Endothelial cell of umbilical vein (primary cell): Measurements from ENCODE around the gene PLB1. TPM values are rescaled to one million over a fixed set of nuclear protein-coding genes. Genes with fewer than 3 reads are reported as not detected.

ENCODE experiments used
- BruUV-seq: library from RNA; stranded (reverse); fragments of 400-500 nt; replicated peaks from 2 replicates; lab custom pipeline; 2021; lab: Mats Ljungman, UMichigan
- CTCF ChIA-PET: fragments of 300-600, 350-600 bp; sonication (Branson Sonifier 250); formaldehyde crosslinking; loops from one replicate; lab custom pipeline; 2021; ENCODE audit warnings: antibody characterized with exemption, inconsistent platforms; lab: Charles Lee
- POLR2A ChIA-PET: fragments of 300-600, 350-600 bp; sonication (Branson Sonifier 250); formaldehyde crosslinking; loops from one replicate; lab custom pipeline; 2021; ENCODE audit warnings: antibody characterized with exemption, inconsistent platforms; lab: Charles Lee
- DNase-seq: peaks from one replicate; pipeline ENCODE4 v3.0.0-alpha.2; 2011; ENCODE audit warnings: low read depth, low spot score
- FAIRE-seq: peaks from 2 replicates; lab custom pipeline; 2011; peaks lifted over from hg19 to GRCh38; lab: Jason Lieb, UNC
- H2AFZ ChIP-seq: 2 replicates; pipeline ENCODE4 v1.6.0; 2012; ENCODE audit warnings: low read depth, low read length, control low read depth, inconsistent platforms
- H3K27ac ChIP-seq: 2 replicates; pipeline ENCODE4 v1.5.1; 2011; ENCODE audit warnings: low read depth, mild to moderate bottlenecking, control low read depth, low read length, moderate library complexity; ENCODE audit not compliant: insufficient read depth
- H3K27me3 ChIP-seq, 2 experiments: 2 replicates each; pipeline versions ENCODE4 v1.6.0 to v1.6.1; 2011; ENCODE audit warnings: low read length in 2 of 2, mixed read lengths in 1 of 2; ENCODE audit not compliant: control insufficient read depth in 2 of 2, insufficient read depth in 2 of 2
- H3K36me3 ChIP-seq, 2 experiments: 2 replicates in 1 of 2; 3 replicates in 1 of 2; pipeline ENCODE4 v1.5.1; 2011; ENCODE audit warnings: low read length in 2 of 2, mild to moderate bottlenecking in 1 of 2, moderate library complexity in 1 of 2; ENCODE audit not compliant: control insufficient read depth in 2 of 2, insufficient read depth in 2 of 2; ENCODE audit errors: extremely low read depth in 1 of 2
- H3K4me1 ChIP-seq: 3 replicates; pipeline ENCODE4 v1.5.1; 2011; ENCODE audit warnings: mild to moderate bottlenecking, low read length; ENCODE audit not compliant: control insufficient read depth, insufficient read depth; ENCODE audit errors: extremely low read depth
- H3K4me2 ChIP-seq: 2 replicates; pipeline ENCODE4 v1.6.1; 2011; ENCODE audit warnings: low read length, control low read depth, mixed read lengths; ENCODE audit not compliant: insufficient read depth
- H3K4me3 ChIP-seq, 3 experiments: fragments of 200-600 bp in 1 of 3; sonication (generic), shearing (Covaris generic) in 1 of 3; replicated peaks in 1 of 3; 2 replicates each; pipeline ENCODE4 v1.5.1; 2011 to 2016; ENCODE audit warnings: control low read depth in 3 of 3, low read length in 3 of 3, mild to moderate bottlenecking in 2 of 3, inconsistent platforms in 1 of 3, low read depth in 1 of 3, moderate library complexity in 1 of 3; ENCODE audit not compliant: insufficient read depth in 1 of 3
- H3K79me2 ChIP-seq: 2 replicates; pipeline ENCODE4 v1.6.0; 2012; ENCODE audit warnings: low read length, inconsistent platforms; ENCODE audit not compliant: control insufficient read depth, insufficient read depth
- H3K9ac ChIP-seq: replicated peaks from 2 replicates; pipeline ENCODE3; 2011; ENCODE audit warnings: low read length, control low read depth; ENCODE audit not compliant: insufficient read depth; ENCODE audit errors: extremely low read depth
- H3K9me1 ChIP-seq: replicated peaks from 3 replicates; pipeline ENCODE4 v1.6.0; 2011; ENCODE audit warnings: mild to moderate bottlenecking, low read length; ENCODE audit not compliant: control insufficient read depth, insufficient read depth; ENCODE audit errors: extremely low read depth
- H3K9me3 ChIP-seq: replicated peaks from 2 replicates; pipeline ENCODE4 v1.5.1; 2012; ENCODE audit warnings: low read length, inconsistent platforms; ENCODE audit not compliant: control insufficient read depth, insufficient read depth
- H4K20me1 ChIP-seq: replicated peaks from 2 replicates; pipeline ENCODE3; 2011; ENCODE audit warnings: mild to moderate bottlenecking, low read length; ENCODE audit not compliant: control insufficient read depth, insufficient read depth; ENCODE audit errors: extremely low read depth
- CTCF ChIP-seq, 2 donors: IDR thresholded peaks; 1 replicate in 1 of 2; 2 replicates in 1 of 2; pipeline ENCODE4 v1.5.1; 2011; ENCODE audit warnings: low read length in 2 of 2, mild to moderate bottlenecking in 2 of 2, moderate library complexity in 2 of 2, control low read depth in 1 of 2, inconsistent platforms in 1 of 2, low read depth in 1 of 2; ENCODE audit not compliant: insufficient read depth in 1 of 2; ENCODE audit errors: extremely low read depth in 1 of 2
- EZH2 ChIP-seq: IDR thresholded peaks from 2 replicates; pipeline ENCODE4 v1.6.1; 2012; ENCODE audit warnings: borderline replicate concordance, low read depth, mild to moderate bottlenecking, moderate library complexity, low read length, inconsistent platforms; ENCODE audit not compliant: severe bottlenecking
- FOS ChIP-seq: IDR thresholded peaks from 2 replicates; pipeline ENCODE4 v1.6.1; 2011; ENCODE audit warnings: mild to moderate bottlenecking, low read length, moderate library complexity, borderline replicate concordance; ENCODE audit not compliant: insufficient read depth
- GATA2 ChIP-seq: IDR thresholded peaks from 2 replicates; pipeline ENCODE4 v1.7.0; 2011; ENCODE audit warnings: low read depth, mild to moderate bottlenecking, moderate library complexity, mixed read lengths, low read length; ENCODE audit not compliant: insufficient read length, insufficient read depth
- JUN ChIP-seq: IDR thresholded peaks from 2 replicates; pipeline ENCODE4 v1.6.1; 2011; ENCODE audit warnings: borderline replicate concordance, low read depth; ENCODE audit not compliant: insufficient read length, insufficient read depth
- MAX ChIP-seq: IDR thresholded peaks from 2 replicates; pipeline ENCODE4 v1.6.1; 2011; ENCODE audit not compliant: insufficient read depth, insufficient read length
- MYC ChIP-seq: IDR thresholded peaks from one replicate; pipeline ENCODE4 v1.6.1; 2011; ENCODE audit warnings: mild to moderate bottlenecking, low read depth, low read length
- POLR2A ChIP-seq: IDR thresholded peaks from 2 replicates; pipeline ENCODE4 v1.6.1; 2012; ENCODE audit warnings: low read depth, mild to moderate bottlenecking, control low read depth, low read length
- POLR2AphosphoS5 ChIP-seq: IDR thresholded peaks from 2 replicates; pipeline ENCODE4 v1.6.1; 2012; ENCODE audit warnings: low read depth, mild to moderate bottlenecking, control low read depth, low read length, moderate library complexity; ENCODE audit not compliant: insufficient read depth
- dilution Hi-C: fragments of 300-500 bp; cut with MboI; formaldehyde crosslinking; loops from one replicate; pipeline ENCODE4 v1.15.0; 2019; ENCODE audit warnings: low sequenced_read_pairs; ENCODE audit not compliant: extremely low pct_ligation_motif_present
- intact Hi-C: fragments of 100-400 bp; cut with micrococcal nuclease; formaldehyde crosslinking; loops from one replicate; pipeline ENCODE4 v1.10.0; 2022
- polyA plus RNA-seq, 4 experiments: library from polyadenylated mRNA; depleted of rRNA in 3 of 4; stranded (reverse) in 3 of 4; unstranded in 1 of 4; fragments of >200 nt; gene quantifications; 2 replicates each; pipeline versions ENCODE4 v1.2.1 to v1.2.3, GENCODE V29; 2011 to 2012; ENCODE audit warnings: missing spikeins in 1 of 4
- total RNA-seq: library from RNA; stranded (reverse); gene quantifications from 2 replicates; pipeline ENCODE4 v1.2.3, GENCODE V29; 2021

PLB1 gene
- total and polyA plus RNA-seq, 2 donors (not counting 3 experiments of a cell fraction or from before 2014, with no cell fraction given): 0.75 to 0.80 TPM

GRCh38 chr2:28607730-28608499, 112.1 kb downstream of the PLB1 start:
- H3K27ac ChIP-seq: no peak overlapping the region
- H3K4me2 ChIP-seq: no peak overlapping the region
- no peaks in the 10 kb centered on the region for H3K9me1 ChIP-seq
- FAIRE-seq (peak; percentile 37), DNase-seq (no peak)
- H3K4me1 ChIP-seq: peaks cover 38% of the 10 kb centered on the region
- H3K27me3 ChIP-seq: no peaks in the 10 kb centered on the region
- intact Hi-C loops: loop anchor here (1.0 to 5.0 kb wide), 2 partner anchors 42 to 54 kb away; no protein-coding TSS in a partner anchor
- no TSS peak for BruUV-seq
- ChIA-PET CTCF (interaction anchor here (0.5 to 10.3 kb wide), 5 partner anchors 13 to 273 kb away, joined by 3 to 129 read pairs (median 15); partner anchors contain the start of gene PPP1CB), POLR2A (no interaction called here)
- TF ChIP-seq MAX (no peak), POLR2A (no peak), FOS (no peak), JUN (no peak), MYC (no peak), EZH2 (no peak), POLR2AphosphoS5 (no peak), GATA2 (no peak), CTCF (IDR thresholded peaks at IDR 0.05; ENCODE audit: extremely low read depth in 1 of 2, insufficient read depth in 1 of 2, low read depth in 1 of 2, low read length in 2 of 2) (no peak)
- no peaks in the 10 kb centered on the region for H3K79me2 ChIP-seq
- no peak overlapping the region for H3K9ac ChIP-seq
- H3K36me3 ChIP-seq: no peaks in the 10 kb centered on the region
- dilution Hi-C loops: no loop called here
- H2AFZ ChIP-seq: no peak overlapping the region
- H3K9me3 ChIP-seq: no peaks in the 10 kb centered on the region
- H3K4me3 ChIP-seq: no peak overlapping the region
- no peaks in the 10 kb centered on the region for H4K20me1 ChIP-seq
